ENCODE measurements around the gene OLR1.

OLR1 gene

GRCh38 chr12:10154145-10154496 lies 17.8 kb downstream of the OLR1 start:
- DNase-seq (ENCODE audit: low read depth in 2 of 2, low spot score in 1 of 2): no peak

GRCh38 chr12:10153271-10154144 lies 18.4 kb downstream of the OLR1 start:
- DNase-seq (ENCODE audit: low read depth in 2 of 2, low spot score in 1 of 2): peak; percentile 7 to 15

GRCh38 chr12:10151621-10152020 lies 20.3 kb downstream of the OLR1 start:
- no peak for DNase-seq (ENCODE audit: low read depth in 2 of 2, low spot score in 1 of 2)

GRCh38 chr12:10147714-10148403 lies 24.1 kb downstream of the OLR1 start:
- DNase-seq (ENCODE audit: low read depth in 2 of 2, low spot score in 1 of 2): no peak

GRCh38 chr12:10142976-10143589 lies 28.8 kb downstream of the OLR1 start:
- no peak for DNase-seq (ENCODE audit: low read depth in 2 of 2, low spot score in 1 of 2)

- no peak for DNase-seq (ENCODE audit: low read depth in 2 of 2, low spot score in 1 of 2)
Observed at GRCh38 chr12:10140001-10140400, 31.9 kb downstream of the OLR1 start.

- no peak for DNase-seq (ENCODE audit: low read depth in 2 of 2, low spot score in 1 of 2)
Observed at GRCh38 chr12:10136637-10137205, 35.2 kb downstream of the OLR1 start.

- DNase-seq (ENCODE audit: low read depth in 2 of 2, low spot score in 1 of 2): no peak
Observed at GRCh38 chr12:10135126-10135525, 36.8 kb downstream of the OLR1 start.

GRCh38 chr12:10132850-10133370 lies 39.0 kb downstream of the OLR1 start:
- no peak for DNase-seq (ENCODE audit: low read depth in 2 of 2, low spot score in 1 of 2)

GRCh38 chr12:10131111-10131690 lies 40.7 kb downstream of the OLR1 start:
- DNase-seq (ENCODE audit: low read depth in 2 of 2, low spot score in 1 of 2): no peak

GRCh38 chr12:10130042-10130441 lies 41.9 kb downstream of the OLR1 start, which contains the start of gene CLEC7A:
CLEC7A (minus strand) TSS chr12:10130199; CDS start chr12:10130082, 117 bp downstream.
- no peak for DNase-seq (ENCODE audit: low read depth in 2 of 2, low spot score in 1 of 2)

GRCh38 chr12:10128687-10129086 lies 43.2 kb downstream of the OLR1 start:
- no peak for DNase-seq (ENCODE audit: low read depth in 2 of 2, low spot score in 1 of 2)

GRCh38 chr12:10126413-10126812 lies 45.5 kb downstream of the OLR1 start:
- DNase-seq (ENCODE audit: low read depth in 2 of 2, low spot score in 1 of 2): no peak

GRCh38 chr12:10122689-10123088 lies 49.2 kb downstream of the OLR1 start:
- no peak for DNase-seq (ENCODE audit: low read depth in 2 of 2, low spot score in 1 of 2)

- DNase-seq (ENCODE audit: low read depth in 2 of 2, low spot score in 1 of 2): no peak
Observed at GRCh38 chr12:10121278-10121677, 50.7 kb downstream of the OLR1 start.

- no peak for DNase-seq (ENCODE audit: low read depth in 2 of 2, low spot score in 1 of 2)
Observed at GRCh38 chr12:10119066-10119465, 52.9 kb downstream of the OLR1 start.

- no peak for DNase-seq (ENCODE audit: low read depth in 2 of 2, low spot score in 1 of 2)
Observed at GRCh38 chr12:10115890-10116289, 56.0 kb downstream of the OLR1 start.

- no peak for DNase-seq (ENCODE audit: low read depth in 2 of 2, low spot score in 1 of 2)
Observed at GRCh38 chr12:10115311-10115710, 56.6 kb downstream of the OLR1 start.

GRCh38 chr12:10113920-10114319 lies 58.0 kb downstream of the OLR1 start:
- no peak for DNase-seq (ENCODE audit: low read depth in 2 of 2, low spot score in 1 of 2)

GRCh38 chr12:10113075-10113474 lies 58.9 kb downstream of the OLR1 start:
- no peak for DNase-seq (ENCODE audit: low read depth in 2 of 2, low spot score in 1 of 2)

GRCh38 chr12:10111451-10111850 lies 60.5 kb downstream of the OLR1 start:
- DNase-seq (ENCODE audit: low read depth in 2 of 2, low spot score in 1 of 2): no peak
